ENCODE measurements around the gene DMGDH. TPM values are rescaled to one million over a fixed set of nuclear protein-coding genes. Genes with fewer than 3 reads are reported as not detected.

DMGDH gene
- total and polyA plus RNA-seq, 4 donors = 28.9 to 130 (median 48.5) TPM

GRCh38 chr5:79074641-79075040 is 5.2 kb upstream of the DMGDH start:
- TF ChIP-seq REST (IDR thresholded peaks at IDR 0.05) = no peak
- TF ChIP-seq ATF3 (IDR thresholded peaks at IDR 0.05) = no peak
- peak in 1 of 2 donors; percentile 66 for TF ChIP-seq JUND (IDR thresholded peaks at IDR 0.05)
- peak; percentile 36 for TF ChIP-seq MAX (IDR thresholded peaks at IDR 0.05)
- Histone ChIP-seq H3K9ac (ENCODE audit: low read depth in 1 of 2, low read length in 2 of 2) (peak overlapping the region in 1 of 2 donors; percentile 46), H3K27ac (ENCODE audit: low read depth in 1 of 2, low read length in 2 of 2) (peak overlapping the region; percentile 78 to 91), H3K27me3 (ENCODE audit: control insufficient read depth in 4 of 4, insufficient read depth in 4 of 4, low read length in 3 of 4) (no peaks in the 10 kb centered on the region), H3K4me1 (ENCODE audit: control insufficient read depth in 4 of 4, insufficient read depth in 4 of 4, low read length in 3 of 4) (peaks cover 10 to 79% (median 49%) of the 10 kb centered on the region in 4 donors), H3K4me3 (ENCODE audit: low read depth in 1 of 3, low read length in 3 of 3) (no peak overlapping the region), H3K9me3 (ENCODE audit: control insufficient read depth in 4 of 4, low read length in 3 of 4) (no peaks in the 10 kb centered on the region), H3K36me3 (ENCODE audit: control insufficient read depth in 4 of 4, insufficient read depth in 3 of 4, low read depth in 1 of 4, low read length in 3 of 4) (peaks cover 0 to 9% (median 0%) of the 10 kb centered on the region in 4 donors)
- WGBS = 59% methylated on average over 6 of the region's 6 CpGs
- no peak for DNase-seq (ENCODE audit: low spot score)

DNA sequence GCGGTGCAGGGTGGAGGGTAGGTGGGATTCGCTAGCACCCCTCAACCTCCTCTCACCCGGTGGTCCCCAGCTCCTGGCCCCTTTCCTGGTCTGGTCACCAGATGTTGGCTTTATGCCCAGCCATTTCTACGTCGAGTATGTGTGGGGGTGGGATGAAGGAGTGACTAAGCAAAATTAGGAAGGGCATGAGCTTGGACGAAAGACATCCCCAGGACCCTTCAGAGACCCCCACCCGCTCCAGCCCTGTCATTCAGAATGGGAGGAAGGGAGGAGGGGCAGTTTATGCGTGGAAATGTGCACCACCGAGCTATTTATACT is 835 bp upstream of the DMGDH start:
- no peak for TF ChIP-seq MAX (IDR thresholded peaks at IDR 0.05)
- TF ChIP-seq REST (IDR thresholded peaks at IDR 0.05) = peak; percentile 54
- TF ChIP-seq HNF4A (conservative IDR thresholded peaks at IDR 0.05) = no peak
- TF ChIP-seq FOXA1 (IDR thresholded peaks at IDR 0.05) = no peak
- no peak for TF ChIP-seq JUND (IDR thresholded peaks at IDR 0.05)
- no peak for TF ChIP-seq RXRA (IDR thresholded peaks at IDR 0.05)
- TF ChIP-seq FOXA2 (IDR thresholded peaks at IDR 0.05) = no peak
- no peak for TF ChIP-seq NR2F2 (IDR thresholded peaks at IDR 0.05)
- TF ChIP-seq HNF4G (IDR thresholded peaks at IDR 0.05) = no peak
- TF ChIP-seq TAF1 (conservative IDR thresholded peaks at IDR 0.05) = no peak
- TF ChIP-seq GABPA (IDR thresholded peaks at IDR 0.05 in 1 of 2, conservative IDR thresholded peaks at IDR 0.05 in 1 of 2) = no peak
- peak; percentile 41 for TF ChIP-seq YY1 (IDR thresholded peaks at IDR 0.05)
- peak in 1 of 2 donors; percentile 43 for TF ChIP-seq EGR1 (IDR thresholded peaks at IDR 0.05; ENCODE audit: low read depth in 2 of 2)
- H3K27ac ChIP-seq (ENCODE audit: low read depth in 1 of 2, low read length in 2 of 2) = peak overlapping the region; percentile 98 to 99
- H3K4me1 ChIP-seq (ENCODE audit: control insufficient read depth in 4 of 4, insufficient read depth in 4 of 4, low read length in 3 of 4) = peaks cover 2 to 42% (median 21%) of the 10 kb centered on the region in 4 donors
- peak; percentile 42 for DNase-seq (ENCODE audit: low spot score)
- peak overlapping the region; percentile 94 to 100 for H3K9ac ChIP-seq (ENCODE audit: low read depth in 1 of 2, low read length in 2 of 2)
- WGBS = 19% methylated on average over 9 of the region's 9 CpGs
- no peaks in the 10 kb centered on the region for H3K36me3 ChIP-seq (ENCODE audit: control insufficient read depth in 4 of 4, insufficient read depth in 3 of 4, low read depth in 1 of 4, low read length in 3 of 4)
- H3K27me3 ChIP-seq (ENCODE audit: control insufficient read depth in 4 of 4, insufficient read depth in 4 of 4, low read length in 3 of 4) = no peaks in the 10 kb centered on the region
- H3K4me3 ChIP-seq (ENCODE audit: low read depth in 1 of 3, low read length in 3 of 3) = peak overlapping the region; percentile 73 to 81 (median 76)
- no peaks in the 10 kb centered on the region for H3K9me3 ChIP-seq (ENCODE audit: control insufficient read depth in 4 of 4, low read length in 3 of 4)
